Neural progenitor cell (in vitro differentiated cells): ENCODE results near the gene UBE2L5. TPM values are rescaled to one million over a fixed set of nuclear protein-coding genes. Genes with fewer than 3 reads are reported as not detected.
"Not testable (repeated sequence)": the region's sequence is repeated elsewhere in the genome, so short reads cannot be mapped to it uniquely, and the experiment has no call there.

Experiments
- DNase-seq: peaks from one replicate; pipeline ENCODE4 v3.0.0-alpha.2; 2016; ENCODE audit warnings: low spot score
- H2AFZ ChIP-seq: fragments of 200-600 bp; sonication (generic); replicated peaks from 2 replicates; pipeline ENCODE4 v1.6.1; 2016; ENCODE audit warnings: antibody characterized with exemption
- H3F3A ChIP-seq: fragments of 200-600 bp; sonication (generic); 2 replicates; pipeline ENCODE4 v1.6.1; 2016; ENCODE audit warnings: antibody characterized with exemption, low read depth
- H3K27ac ChIP-seq: fragments of 200-600 bp; sonication (generic); 2 replicates; pipeline ENCODE4 v1.5.1; 2016; ENCODE audit warnings: mild to moderate bottlenecking
- H3K27me3 ChIP-seq: fragments of 200-600 bp; sonication (generic); 2 replicates; pipeline ENCODE4 v1.6.1; 2016; ENCODE audit warnings: mild to moderate bottlenecking, moderate library complexity
- H3K36me3 ChIP-seq: fragments of 200-600 bp; sonication (generic); 2 replicates; pipeline ENCODE4 v1.5.1; 2016
- H3K4me1 ChIP-seq: fragments of 200-600 bp; sonication (generic); 2 replicates; pipeline ENCODE4 v1.6.1; 2016; ENCODE audit warnings: mixed run types
- H3K4me2 ChIP-seq: fragments of 200-600 bp; sonication (generic); 2 replicates; pipeline ENCODE4 v1.6.1; 2016
- H3K4me3 ChIP-seq: fragments of 200-600 bp; sonication (generic); 2 replicates; pipeline ENCODE4 v1.5.1; 2016
- H3K79me2 ChIP-seq: fragments of 200-600 bp; sonication (generic); 2 replicates; pipeline ENCODE4 v1.6.1; 2016; ENCODE audit warnings: low read depth
- H3K9ac ChIP-seq: fragments of 200-600 bp; sonication (generic); 2 replicates; pipeline ENCODE4 v1.6.1; 2016
- H3K9me3 ChIP-seq: fragments of 200-600 bp; sonication (generic); 2 replicates; pipeline ENCODE4 v1.5.1; 2016; ENCODE audit warnings: low read depth
- H4K20me1 ChIP-seq: fragments of 200-600 bp; sonication (generic); 2 replicates; pipeline ENCODE4 v1.6.1; 2016; ENCODE audit warnings: low read depth
- H3K27ac Mint-ChIP-seq: 3 replicates; pipeline ENCODE4 v1.8.0; 2021; ENCODE audit warnings: mixed read lengths
- H3K27me3 Mint-ChIP-seq: 2 replicates; pipeline ENCODE4 v1.8.0; 2022; ENCODE audit warnings: low read depth, mild to moderate bottlenecking, inconsistent platforms, moderate library complexity, mixed read lengths; ENCODE audit not compliant: insufficient read depth
- H3K36me3 Mint-ChIP-seq: 3 replicates; pipeline ENCODE4 v1.8.0; 2021; ENCODE audit warnings: mixed read lengths
- H3K4me1 Mint-ChIP-seq: 3 replicates; pipeline ENCODE4 v1.8.0; 2021; ENCODE audit warnings: mixed read lengths
- H3K4me3 Mint-ChIP-seq: 3 replicates; pipeline ENCODE4 v1.8.0; 2021; ENCODE audit warnings: mild to moderate bottlenecking, moderate library complexity, mixed read lengths
- H3K9me3 Mint-ChIP-seq: 3 replicates; pipeline ENCODE4 v1.8.0; 2020; ENCODE audit warnings: mixed read lengths
- EZH2 ChIP-seq: fragments of 200-600 bp; sonication (generic); IDR thresholded peaks from 2 replicates; pipeline ENCODE4 v1.6.1; 2017; ENCODE audit warnings: antibody characterized with exemption, mild to moderate bottlenecking, moderate library complexity
- EZH2phosphoT487 ChIP-seq: fragments of 200-600 bp; sonication (generic); IDR thresholded peaks from 2 replicates; pipeline ENCODE4 v1.6.1; 2017; ENCODE audit warnings: antibody characterized with exemption
- total RNA-seq: library from RNA; depleted of rRNA; stranded (reverse); fragments of >200 nt; gene quantifications from 2 replicates; pipeline ENCODE4 v1.2.3, GENCODE V29; 2015; ENCODE audit warnings: low replicate concordance
- TF ChIP-seq, protein P1 (sequence below): fragments of 200-600 bp; sonication (generic); IDR thresholded peaks from 2 replicates; pipeline ENCODE4 v1.5.1; 2017; ENCODE audit warnings: antibody characterized with exemption, mild to moderate bottlenecking

Gene UBE2L5
- total RNA-seq, 1 donor from 2014 or later: not detected

DNA sequence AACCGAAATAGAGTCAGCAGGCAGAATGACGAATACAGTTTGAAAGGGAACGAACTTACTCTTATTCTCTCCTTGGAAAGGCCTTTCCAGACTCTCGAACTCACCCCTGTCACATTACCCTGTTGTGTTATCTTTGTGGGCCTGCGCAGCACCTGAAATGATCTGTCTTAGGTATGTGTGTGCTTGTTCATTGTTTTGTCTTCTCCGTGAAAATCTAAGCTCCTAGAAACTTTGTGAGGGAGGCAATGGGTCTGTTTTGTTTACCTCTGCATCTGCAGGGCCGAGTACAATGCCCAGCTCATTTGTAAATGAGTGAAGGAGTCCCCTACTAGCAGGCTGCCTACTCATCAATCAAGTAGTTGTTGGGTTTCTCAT is 23.8 kb downstream of the UBE2L5 start:
- peak; percentile 40 for DNase-seq
- peak overlapping the region; percentile 94 for H2AFZ ChIP-seq
- peaks cover 12% of the 10 kb centered on the region for H3K4me1 ChIP-seq
- peaks cover 28% of the 10 kb centered on the region for H3F3A ChIP-seq
- peak overlapping the region; percentile 39 for H3K4me3 Mint-ChIP-seq
- H3K27ac ChIP-seq: no peak overlapping the region
- peaks cover 15% of the 10 kb centered on the region for H3K4me1 Mint-ChIP-seq
- H3K9me3 ChIP-seq: no peaks in the 10 kb centered on the region
- TF ChIP-seq EZH2: peak; percentile 15
- TF ChIP-seq, protein P1, sequence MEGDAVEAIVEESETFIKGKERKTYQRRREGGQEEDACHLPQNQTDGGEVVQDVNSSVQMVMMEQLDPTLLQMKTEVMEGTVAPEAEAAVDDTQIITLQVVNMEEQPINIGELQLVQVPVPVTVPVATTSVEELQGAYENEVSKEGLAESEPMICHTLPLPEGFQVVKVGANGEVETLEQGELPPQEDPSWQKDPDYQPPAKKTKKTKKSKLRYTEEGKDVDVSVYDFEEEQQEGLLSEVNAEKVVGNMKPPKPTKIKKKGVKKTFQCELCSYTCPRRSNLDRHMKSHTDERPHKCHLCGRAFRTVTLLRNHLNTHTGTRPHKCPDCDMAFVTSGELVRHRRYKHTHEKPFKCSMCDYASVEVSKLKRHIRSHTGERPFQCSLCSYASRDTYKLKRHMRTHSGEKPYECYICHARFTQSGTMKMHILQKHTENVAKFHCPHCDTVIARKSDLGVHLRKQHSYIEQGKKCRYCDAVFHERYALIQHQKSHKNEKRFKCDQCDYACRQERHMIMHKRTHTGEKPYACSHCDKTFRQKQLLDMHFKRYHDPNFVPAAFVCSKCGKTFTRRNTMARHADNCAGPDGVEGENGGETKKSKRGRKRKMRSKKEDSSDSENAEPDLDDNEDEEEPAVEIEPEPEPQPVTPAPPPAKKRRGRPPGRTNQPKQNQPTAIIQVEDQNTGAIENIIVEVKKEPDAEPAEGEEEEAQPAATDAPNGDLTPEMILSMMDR: no peak
- no peaks in the 10 kb centered on the region for H3K36me3 Mint-ChIP-seq
- no peaks in the 10 kb centered on the region for H4K20me1 ChIP-seq
- peaks cover 2% of the 10 kb centered on the region for H3K9me3 Mint-ChIP-seq
- H3K4me3 ChIP-seq: peak overlapping the region; percentile 16
- peak overlapping the region; percentile 38 for H3K27ac Mint-ChIP-seq
- H3K27me3 ChIP-seq: no peaks in the 10 kb centered on the region
- H3K9ac ChIP-seq: no peak overlapping the region
- no peaks in the 10 kb centered on the region for H3K79me2 ChIP-seq
- peak overlapping the region; percentile 72 for H3K4me2 ChIP-seq
- peaks cover 5% of the 10 kb centered on the region for H3K27me3 Mint-ChIP-seq
- H3K36me3 ChIP-seq: no peaks in the 10 kb centered on the region

DNA sequence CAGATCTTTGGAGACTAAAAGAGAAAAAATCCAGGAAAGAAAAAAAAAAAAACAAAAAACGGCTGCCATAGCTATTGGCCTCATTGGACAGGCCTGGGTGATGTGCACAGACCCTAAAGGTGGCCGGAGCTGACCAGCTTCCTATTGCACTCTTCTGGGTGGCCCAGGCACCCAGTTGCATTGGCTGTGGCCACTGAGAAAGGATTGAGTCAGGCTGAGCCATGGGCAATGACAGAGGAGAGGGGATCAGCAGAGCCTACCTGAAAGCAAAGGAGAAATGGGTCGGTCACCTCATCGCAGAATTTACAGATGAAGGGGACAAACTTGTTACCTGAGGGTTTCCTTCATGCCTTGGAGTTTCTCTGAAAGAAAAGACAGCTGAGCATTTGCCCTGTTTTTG is 26.1 kb downstream of the UBE2L5 start:
- H3K9me3 Mint-ChIP-seq: no peaks in the 10 kb centered on the region
- H3K4me1 ChIP-seq: peaks cover 12% of the 10 kb centered on the region
- H3K9me3 ChIP-seq: no peaks in the 10 kb centered on the region
- peaks cover 28% of the 10 kb centered on the region for H3F3A ChIP-seq
- H3K27me3 ChIP-seq: no peaks in the 10 kb centered on the region
- H3K27me3 Mint-ChIP-seq: peaks cover 5% of the 10 kb centered on the region
- H2AFZ ChIP-seq: no peak overlapping the region
- no peak overlapping the region for H3K4me2 ChIP-seq
- H3K4me3 Mint-ChIP-seq: no peak overlapping the region
- no peaks in the 10 kb centered on the region for H4K20me1 ChIP-seq
- no peak overlapping the region for H3K9ac ChIP-seq
- TF ChIP-seq EZH2 (no peak), EZH2phosphoT487 (no peak)
- TF ChIP-seq, protein P1: no peak
- no peak overlapping the region for H3K27ac Mint-ChIP-seq
- DNase-seq: no peak
- no peaks in the 10 kb centered on the region for H3K79me2 ChIP-seq
- H3K4me1 Mint-ChIP-seq: peaks cover 12% of the 10 kb centered on the region
- H3K36me3 Mint-ChIP-seq: no peaks in the 10 kb centered on the region
- H3K4me3 ChIP-seq: no peak overlapping the region
- H3K27ac ChIP-seq: no peak overlapping the region
- no peaks in the 10 kb centered on the region for H3K36me3 ChIP-seq

DNA sequence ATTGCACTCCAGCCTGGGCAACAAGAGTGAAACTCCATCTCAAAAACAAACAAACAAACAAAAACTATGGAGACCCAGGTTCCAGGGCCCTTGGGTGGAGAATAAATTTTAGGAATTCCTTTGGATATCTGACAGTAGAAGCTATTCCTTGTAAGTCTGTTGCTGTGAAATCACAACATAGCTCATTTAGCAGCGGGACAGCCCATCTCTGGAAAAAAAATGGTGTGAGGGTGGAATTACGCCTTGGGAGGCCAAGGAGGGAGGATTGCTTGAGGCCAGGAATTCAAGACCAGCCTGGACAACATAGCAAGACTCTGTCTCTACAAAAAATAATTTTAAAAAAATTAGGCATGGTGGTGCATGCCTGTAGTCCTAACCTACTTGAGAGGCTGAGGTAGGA is 27.8 kb downstream of the UBE2L5 start:
- TF ChIP-seq, protein P1: no peak
- no peak for TF ChIP-seq EZH2
- TF ChIP-seq EZH2phosphoT487: no peak
- H3K4me1 ChIP-seq: peaks cover 11% of the 10 kb centered on the region
- H3K4me2 ChIP-seq: no peak overlapping the region
- H3K4me3 ChIP-seq: no peak overlapping the region
- H3K36me3 ChIP-seq: no peaks in the 10 kb centered on the region
- H3K27ac ChIP-seq: no peak overlapping the region
- H3K36me3 Mint-ChIP-seq: no peaks in the 10 kb centered on the region
- no peak overlapping the region for H2AFZ ChIP-seq
- H3F3A ChIP-seq: peaks cover 26% of the 10 kb centered on the region
- no peaks in the 10 kb centered on the region for H3K27me3 ChIP-seq
- no peaks in the 10 kb centered on the region for H4K20me1 ChIP-seq
- H3K27ac Mint-ChIP-seq: no peak overlapping the region
- no peaks in the 10 kb centered on the region for H3K79me2 ChIP-seq
- H3K27me3 Mint-ChIP-seq: peaks cover 5% of the 10 kb centered on the region
- H3K9ac ChIP-seq: no peak overlapping the region
- DNase-seq: no peak
- H3K9me3 Mint-ChIP-seq: no peaks in the 10 kb centered on the region
- H3K4me3 Mint-ChIP-seq: no peak overlapping the region
- H3K9me3 ChIP-seq: no peaks in the 10 kb centered on the region
- H3K4me1 Mint-ChIP-seq: peaks cover 12% of the 10 kb centered on the region

DNA sequence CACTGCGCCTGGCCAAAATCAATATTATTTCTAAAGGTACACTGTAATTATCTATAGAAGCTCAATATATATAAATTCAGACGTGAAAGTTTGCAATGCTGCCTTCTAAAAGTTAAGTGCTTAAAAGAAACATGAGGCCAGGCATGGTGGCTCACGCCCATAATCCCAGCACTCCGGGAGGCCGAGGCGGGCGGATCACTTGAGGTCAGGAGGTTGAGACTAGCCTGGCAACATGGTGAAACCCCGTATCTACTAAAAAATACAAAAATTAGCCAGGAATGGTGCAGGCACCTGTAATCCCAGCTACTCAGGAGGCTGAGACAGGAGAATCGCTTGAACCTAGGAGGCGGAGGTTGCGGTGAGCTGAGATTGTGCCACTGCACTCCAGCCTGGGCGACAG is 29.2 kb downstream of the UBE2L5 start:
- not testable (repeated sequence) for H3K36me3 ChIP-seq, H2AFZ ChIP-seq, H3K9me3 Mint-ChIP-seq, H3K4me1 ChIP-seq, H3K9me3 ChIP-seq, H3K79me2 ChIP-seq, H3K27me3 Mint-ChIP-seq, H3K4me2 ChIP-seq, H4K20me1 ChIP-seq, H3K27ac Mint-ChIP-seq, H3K9ac ChIP-seq, H3K36me3 Mint-ChIP-seq, H3K4me3 ChIP-seq, H3K27ac ChIP-seq, H3K27me3 ChIP-seq, H3K4me3 Mint-ChIP-seq, H3K4me1 Mint-ChIP-seq, DNase-seq
- H3F3A ChIP-seq: peaks cover 22% of the 10 kb centered on the region
